ENCODE results near the gene NCKAP1.
"Not testable (repeated sequence)": the region's sequence is repeated elsewhere in the genome, so short reads cannot be mapped to it uniquely, and the experiment has no call there.

The NCKAP1 gene

DNA sequence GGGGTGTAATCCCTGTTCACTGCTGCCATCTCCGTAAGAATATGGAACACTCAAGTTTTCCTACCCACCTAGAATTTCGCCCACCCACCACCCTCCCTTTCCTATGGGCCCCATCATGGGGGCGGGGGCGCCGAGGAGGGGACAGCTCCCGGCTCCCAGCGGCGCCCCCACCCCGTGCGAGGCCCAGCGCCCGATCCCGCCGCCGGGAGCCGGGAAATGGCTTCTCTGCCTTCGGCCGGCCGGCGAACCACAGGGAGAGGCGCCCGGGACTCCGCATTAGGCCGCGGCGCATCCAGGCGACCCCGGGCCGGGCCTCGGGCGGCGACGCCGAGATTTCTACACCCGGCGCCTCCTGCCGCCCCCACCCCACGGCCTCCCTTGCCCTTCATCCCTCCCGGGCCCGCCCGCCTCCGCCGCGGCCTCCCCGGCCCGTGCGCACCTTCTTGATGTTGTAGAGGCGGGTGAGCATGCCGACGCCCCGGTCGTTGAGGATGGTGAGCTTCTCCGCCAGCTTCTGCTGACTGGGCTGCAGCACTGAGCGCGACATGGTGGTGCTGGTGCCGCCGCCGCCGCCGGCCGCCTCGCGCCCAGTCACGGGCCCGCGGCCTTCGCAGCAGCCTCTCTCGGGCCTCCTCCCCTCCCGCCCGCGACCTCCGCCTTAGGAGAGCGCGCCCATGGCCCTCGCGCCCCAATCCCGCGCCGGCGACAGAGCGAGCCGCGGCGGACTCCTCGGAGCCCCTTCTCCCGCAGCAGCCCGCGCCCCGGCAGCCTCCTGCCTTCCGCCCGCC lies 510 bp downstream of the NCKAP1 start:
- DNase-seq, result peak; percentile 21
- in situ Hi-C loops (cut with MboI; ENCODE audit: low pct_unique_long_range_greater_than_20kb, low sequenced_read_pairs), result no loop called here

- DNase-seq, result peak; percentile 16
- in situ Hi-C loops (cut with MboI; ENCODE audit: low pct_unique_long_range_greater_than_20kb, low sequenced_read_pairs), result no loop called here
Observed at GRCh38 chr2:183037074-183037552, 1.1 kb downstream of the NCKAP1 start.

- DNase-seq, result peak; percentile 78
- in situ Hi-C loops (cut with MboI; ENCODE audit: low pct_unique_long_range_greater_than_20kb, low sequenced_read_pairs), result no loop called here
Observed at GRCh38 chr2:183035954-183036669, 2.1 kb downstream of the NCKAP1 start.

- DNase-seq, result no peak
- in situ Hi-C loops (cut with MboI; ENCODE audit: low pct_unique_long_range_greater_than_20kb, low sequenced_read_pairs), result no loop called here
Observed at GRCh38 chr2:183035298-183035953, 2.8 kb downstream of the NCKAP1 start.

- DNase-seq, result no peak
- in situ Hi-C loops (cut with MboI; ENCODE audit: low pct_unique_long_range_greater_than_20kb, low sequenced_read_pairs), result no loop called here
Observed at GRCh38 chr2:183034806-183035205, 3.5 kb downstream of the NCKAP1 start.

GRCh38 chr2:183033951-183034350 lies 4.3 kb downstream of the NCKAP1 start:
- no peak for DNase-seq
- in situ Hi-C loops (cut with MboI; ENCODE audit: low pct_unique_long_range_greater_than_20kb, low sequenced_read_pairs), result no loop called here

- no peak for DNase-seq
- in situ Hi-C loops (cut with MboI; ENCODE audit: low pct_unique_long_range_greater_than_20kb, low sequenced_read_pairs), result no loop called here
Observed at GRCh38 chr2:183031911-183032794, 6.1 kb downstream of the NCKAP1 start.

GRCh38 chr2:183029219-183029618 lies 9.0 kb downstream of the NCKAP1 start:
- in situ Hi-C loops (cut with MboI; ENCODE audit: low pct_unique_long_range_greater_than_20kb, low sequenced_read_pairs), result no loop called here
- no peak for DNase-seq

- in situ Hi-C loops (cut with MboI; ENCODE audit: low pct_unique_long_range_greater_than_20kb, low sequenced_read_pairs), result no loop called here
- no peak for DNase-seq
Observed at GRCh38 chr2:183028108-183028507, 10.1 kb downstream of the NCKAP1 start.

DNA sequence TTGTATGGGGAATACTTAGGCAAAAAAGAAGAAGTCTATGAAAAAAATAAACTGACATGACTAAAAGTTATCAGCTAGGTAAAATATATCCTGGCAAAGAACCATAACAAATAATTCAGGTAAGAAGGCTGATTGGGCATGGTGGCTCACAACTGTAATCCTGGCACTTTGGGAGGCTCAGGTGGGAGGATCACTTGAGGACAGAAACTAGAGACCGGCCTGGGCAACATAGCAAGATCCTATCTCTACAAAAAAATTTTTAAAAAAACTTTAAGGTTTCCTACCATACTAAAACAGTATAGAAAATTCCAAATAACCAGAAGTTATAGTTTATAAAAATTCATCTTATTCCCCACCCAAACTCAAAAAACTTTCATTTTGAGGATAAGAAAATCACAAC lies 10.8 kb downstream of the NCKAP1 start:
- in situ Hi-C loops (cut with MboI; ENCODE audit: low pct_unique_long_range_greater_than_20kb, low sequenced_read_pairs), result no loop called here

DNA sequence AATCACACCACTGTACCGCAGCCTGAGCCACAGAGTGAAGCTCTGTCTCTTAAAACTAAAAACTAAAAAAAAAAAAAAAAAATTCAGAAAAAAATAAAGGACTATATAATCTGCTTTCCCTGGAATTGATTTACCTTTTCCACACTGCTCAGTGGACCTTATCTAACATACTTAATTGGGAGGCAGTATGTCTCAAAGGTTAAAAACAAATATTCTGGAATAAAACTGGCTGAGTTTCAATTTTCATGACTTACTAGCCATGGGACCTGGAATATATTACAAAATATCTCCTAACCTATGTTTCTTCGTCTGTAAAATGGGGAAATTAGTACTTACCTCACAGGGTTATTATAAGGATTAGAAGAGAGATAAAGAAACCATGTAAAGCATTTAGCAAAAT lies 11.8 kb downstream of the NCKAP1 start:
- no peak for DNase-seq
- in situ Hi-C loops (cut with MboI; ENCODE audit: low pct_unique_long_range_greater_than_20kb, low sequenced_read_pairs), result no loop called here

More for the DNA sequence above, 10.8 kb downstream of the NCKAP1 start:
- no peak for DNase-seq

- in situ Hi-C loops (cut with MboI; ENCODE audit: low pct_unique_long_range_greater_than_20kb, low sequenced_read_pairs), result no loop called here
- DNase-seq, result no peak
Observed at GRCh38 chr2:183025993-183026392, 12.3 kb downstream of the NCKAP1 start.

GRCh38 chr2:183024339-183025095 lies 13.7 kb downstream of the NCKAP1 start:
- DNase-seq, result no peak

GRCh38 chr2:183022711-183023110 lies 15.5 kb downstream of the NCKAP1 start:
- in situ Hi-C loops (cut with MboI; ENCODE audit: low pct_unique_long_range_greater_than_20kb, low sequenced_read_pairs), result no loop called here
- DNase-seq, result no peak

More at GRCh38 chr2:183024339-183025095, 13.7 kb downstream of the NCKAP1 start:
- in situ Hi-C loops (cut with MboI; ENCODE audit: low pct_unique_long_range_greater_than_20kb, low sequenced_read_pairs), result no loop called here

GRCh38 chr2:183021613-183022012 lies 16.6 kb downstream of the NCKAP1 start:
- no peak for DNase-seq
- in situ Hi-C loops (cut with MboI; ENCODE audit: low pct_unique_long_range_greater_than_20kb, low sequenced_read_pairs), result no loop called here

- in situ Hi-C loops (cut with MboI; ENCODE audit: low pct_unique_long_range_greater_than_20kb, low sequenced_read_pairs), result no loop called here
- DNase-seq, result no peak
Observed at GRCh38 chr2:183019718-183020442, 18.4 kb downstream of the NCKAP1 start.

DNA sequence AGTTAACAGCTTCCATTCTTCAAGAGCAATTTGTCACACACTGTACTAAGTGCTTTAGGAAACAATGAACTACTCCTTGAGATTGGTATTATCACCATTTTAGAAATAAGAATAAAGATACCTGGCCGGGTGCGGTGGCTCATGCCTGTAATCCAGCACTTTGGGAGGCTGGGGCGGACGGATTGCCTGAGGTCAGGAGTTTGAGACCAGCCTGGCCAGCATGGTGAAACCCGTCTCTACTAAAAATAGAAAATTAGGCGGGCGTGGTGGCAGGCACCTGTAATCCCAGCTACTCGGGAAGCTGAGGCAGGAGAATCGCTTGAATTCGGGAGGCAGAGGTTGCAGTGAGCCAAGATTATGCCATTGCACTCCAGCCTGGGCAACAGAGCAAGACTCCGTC lies 20.4 kb downstream of the NCKAP1 start:
- in situ Hi-C loops (cut with MboI; ENCODE audit: low pct_unique_long_range_greater_than_20kb, low sequenced_read_pairs); DNase-seq: not testable (repeated sequence)

DNA sequence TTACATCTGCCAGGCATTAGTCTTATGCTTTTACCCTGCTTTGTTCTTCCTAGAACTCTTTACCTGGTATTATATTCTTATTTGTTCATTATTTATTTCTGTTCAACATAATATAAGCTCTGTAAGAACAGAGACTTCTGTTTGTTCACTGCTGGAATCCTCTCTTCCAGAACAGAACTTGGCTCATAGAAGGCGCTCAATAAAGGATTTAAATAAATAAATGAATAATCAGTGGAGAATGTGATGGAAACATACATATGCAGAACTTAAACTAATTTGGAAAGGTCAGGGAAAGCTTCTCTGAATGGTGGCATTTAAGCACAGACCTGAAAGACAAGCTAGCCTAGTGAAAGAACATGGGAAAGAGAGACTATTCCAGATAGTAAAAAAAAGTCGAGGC lies 24.3 kb downstream of the NCKAP1 start:
- in situ Hi-C loops (cut with MboI; ENCODE audit: low pct_unique_long_range_greater_than_20kb, low sequenced_read_pairs), result no loop called here
- DNase-seq, result no peak

Data from KBM-7 (cell line).